A549 (cell line): ENCODE data around the gene TMED7.

Source experiments
- HOXA7 ChIP-seq: fragments of 250-450 bp; sonication (Bioruptor Pico); IDR thresholded peaks from 2 replicates; pipeline ENCODE4 v1.5.0; 2020; ENCODE audit warnings: mild to moderate bottlenecking, moderate library complexity
- JUN ChIP-seq, 2 experiments: fragments of >200 bp; sonication (Bioruptor Twin); formaldehyde crosslinking; IDR thresholded peaks; 2 replicates in 1 of 2; 3 replicates in 1 of 2; pipeline ENCODE4 v1.6.1; 2016 to 2017
- POLR2A ChIP-seq: IDR thresholded peaks from 2 replicates; pipeline ENCODE4 v1.6.1; 2012; ENCODE audit warnings: mild to moderate bottlenecking, low read length
- TF ChIP-seq, protein P1 (sequence below): fragments of >200 bp; sonication (Bioruptor Twin); formaldehyde crosslinking; IDR thresholded peaks from 3 replicates; pipeline ENCODE4 v1.5.1; 2016

DNA sequence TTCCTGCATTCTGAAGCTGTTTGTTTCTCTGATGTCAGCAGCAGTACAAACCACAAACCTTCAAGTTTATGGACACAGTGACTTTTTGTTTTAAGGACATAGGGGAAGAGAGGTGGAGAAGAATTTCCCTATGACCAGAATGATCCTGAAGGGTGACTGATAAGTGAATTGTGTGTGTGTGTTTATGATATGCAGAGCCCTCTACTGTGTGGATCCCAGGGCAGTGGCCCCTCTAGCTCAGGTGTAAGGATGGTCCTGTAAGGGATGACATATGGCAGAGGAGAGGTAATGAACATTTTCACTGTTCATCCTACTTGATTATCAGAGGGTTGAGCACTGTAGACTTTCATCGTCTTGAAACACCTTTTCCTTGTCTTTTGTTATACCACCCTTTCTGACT is 30.6 kb upstream of the TMED7 start:
- TF ChIP-seq JUN (IDR thresholded peaks at IDR 0.05), result no peak
- TF ChIP-seq, protein P1, sequence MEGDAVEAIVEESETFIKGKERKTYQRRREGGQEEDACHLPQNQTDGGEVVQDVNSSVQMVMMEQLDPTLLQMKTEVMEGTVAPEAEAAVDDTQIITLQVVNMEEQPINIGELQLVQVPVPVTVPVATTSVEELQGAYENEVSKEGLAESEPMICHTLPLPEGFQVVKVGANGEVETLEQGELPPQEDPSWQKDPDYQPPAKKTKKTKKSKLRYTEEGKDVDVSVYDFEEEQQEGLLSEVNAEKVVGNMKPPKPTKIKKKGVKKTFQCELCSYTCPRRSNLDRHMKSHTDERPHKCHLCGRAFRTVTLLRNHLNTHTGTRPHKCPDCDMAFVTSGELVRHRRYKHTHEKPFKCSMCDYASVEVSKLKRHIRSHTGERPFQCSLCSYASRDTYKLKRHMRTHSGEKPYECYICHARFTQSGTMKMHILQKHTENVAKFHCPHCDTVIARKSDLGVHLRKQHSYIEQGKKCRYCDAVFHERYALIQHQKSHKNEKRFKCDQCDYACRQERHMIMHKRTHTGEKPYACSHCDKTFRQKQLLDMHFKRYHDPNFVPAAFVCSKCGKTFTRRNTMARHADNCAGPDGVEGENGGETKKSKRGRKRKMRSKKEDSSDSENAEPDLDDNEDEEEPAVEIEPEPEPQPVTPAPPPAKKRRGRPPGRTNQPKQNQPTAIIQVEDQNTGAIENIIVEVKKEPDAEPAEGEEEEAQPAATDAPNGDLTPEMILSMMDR, result no peak
- no peak for TF ChIP-seq HOXA7
- no peak for TF ChIP-seq POLR2A
